ENCODE data around the gene DMBT1. TPM values are rescaled to one million over a fixed set of nuclear protein-coding genes. Genes with fewer than 3 reads are reported as not detected.

The DMBT1 gene
- total and polyA plus RNA-seq, 2 of the 4 experiments (the other 2 are of a cell fraction) = under 0.01 TPM; not detected in 1

DNA sequence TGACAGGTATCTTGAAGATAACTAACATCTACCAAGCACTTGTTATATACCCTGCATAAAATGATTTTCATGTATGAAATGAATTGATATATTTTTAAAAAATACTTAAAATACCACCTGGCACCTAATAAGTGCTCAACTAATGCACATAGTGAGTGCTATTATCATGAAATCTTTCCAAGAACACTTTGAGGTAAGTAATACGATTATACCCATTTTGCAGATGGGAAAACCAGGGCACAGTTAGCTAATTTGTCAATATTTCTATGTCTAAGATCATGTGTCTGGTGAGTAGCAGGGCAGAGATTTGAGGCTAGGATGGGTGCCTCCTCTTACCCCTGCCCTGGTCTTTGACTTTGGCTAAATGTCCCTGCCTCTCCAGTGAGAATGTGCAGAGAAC is 6.1 kb downstream of the DMBT1 start:
- Histone ChIP-seq H2BK20ac (ENCODE audit: low read depth, low read length) (no peak overlapping the region), H3K23ac (ENCODE audit: low read depth, low read length) (no peak overlapping the region), H3K36me3 (ENCODE audit: control insufficient read depth, insufficient read depth, low read length) (no peaks in the 10 kb centered on the region), H2BK5ac (ENCODE audit: low read depth, low read length, poor library complexity, severe bottlenecking) (no peak overlapping the region), H3K14ac (replicated peaks; ENCODE audit: low read depth, low read length) (no peak overlapping the region), H2BK15ac (ENCODE audit: low read depth, low read length) (no peak overlapping the region), H3K27ac (ENCODE audit: insufficient read depth, low read length) (no peak overlapping the region), H3K27me3 (ENCODE audit: control insufficient read depth, insufficient read depth, low read length) (peaks cover 15% of the 10 kb centered on the region), H3K79me1 (ENCODE audit: low read depth in 1 of 2, low read length in 2 of 2) (no peaks in the 10 kb centered on the region), H2BK120ac (ENCODE audit: low read depth, low read length) (no peak overlapping the region), H3K56ac (ENCODE audit: extremely low read depth, insufficient read depth, low read length) (no peak overlapping the region), H3K9ac (ENCODE audit: low read depth, low read length) (no peak overlapping the region), H4K91ac (ENCODE audit: insufficient read depth, low read depth, low read length) (no peak overlapping the region), H3K18ac (ENCODE audit: low read depth, low read length) (no peak overlapping the region), H2AK9ac (replicated peaks; ENCODE audit: low read depth, low read length, poor library complexity) (no peak overlapping the region), H4K20me1 (ENCODE audit: insufficient read depth, low read length) (no peaks in the 10 kb centered on the region), H2AFZ (replicated peaks; ENCODE audit: low read length, poor library complexity) (no peak overlapping the region), H3K4me2 (ENCODE audit: low read depth, low read length) (no peak overlapping the region), H3K9me3 (ENCODE audit: control insufficient read depth, insufficient read depth, low read length) (no peaks in the 10 kb centered on the region), H3K4ac (ENCODE audit: low read depth, low read length) (no peak overlapping the region), H3K9me1 (ENCODE audit: insufficient read depth, low read length) (no peaks in the 10 kb centered on the region), H2AK5ac (ENCODE audit: low read depth, low read length) (no peak overlapping the region), H3K4me3 (ENCODE audit: insufficient read depth, low read depth, low read length) (no peak overlapping the region), H3K4me1 (ENCODE audit: control insufficient read depth, insufficient read depth, low read length) (no peaks in the 10 kb centered on the region), H4K8ac (ENCODE audit: low read depth in 2 of 2, low read length in 2 of 2) (no peak overlapping the region), H4K5ac (ENCODE audit: low read depth, low read length) (no peak overlapping the region)
- ChIA-PET POLR2A (ENCODE audit: unreplicated experiment) (no interaction called here), CTCF (interaction anchor here (0.6 to 1.8 kb wide), 5 partner anchors 111 to 284 kb away, joined by 4 to 14 read pairs (median 7); partner anchors contain the start of gene ARMS2)
- ATAC-seq (ENCODE audit: low read depth) (no peak), DNase-seq (no peak)
- intact Hi-C loops (cut with micrococcal nuclease) (loop anchor here (10.0 kb wide), 3 partner anchors 138 to 1622 kb away; no protein-coding TSS in a partner anchor), in situ Hi-C loops (cut with MboI; ENCODE audit: low sequenced_read_pairs) (loop anchor here (5.0 to 10.0 kb wide), 2 partner anchors 112 to 269 kb away; partner anchors contain the start of gene ARMS2), dilution Hi-C loops (cut with HindIII; ENCODE audit: low sequenced_read_pairs, unreplicated experiment) (no loop called here)
- TF ChIP-seq CHD1 (IDR thresholded peaks at IDR 0.05; ENCODE audit: low read depth, low read length) = no peak
- no peak for TF ChIP-seq MXI1 (IDR thresholded peaks at IDR 0.05; ENCODE audit: borderline replicate concordance, low read depth, low read length)
- TF ChIP-seq RFX5 (IDR thresholded peaks at IDR 0.05; ENCODE audit: low read depth, low read length) = no peak
- TF ChIP-seq CEBPB (IDR thresholded peaks at IDR 0.05; ENCODE audit: low read depth, low read length) = no peak
- TF ChIP-seq, protein P1, sequence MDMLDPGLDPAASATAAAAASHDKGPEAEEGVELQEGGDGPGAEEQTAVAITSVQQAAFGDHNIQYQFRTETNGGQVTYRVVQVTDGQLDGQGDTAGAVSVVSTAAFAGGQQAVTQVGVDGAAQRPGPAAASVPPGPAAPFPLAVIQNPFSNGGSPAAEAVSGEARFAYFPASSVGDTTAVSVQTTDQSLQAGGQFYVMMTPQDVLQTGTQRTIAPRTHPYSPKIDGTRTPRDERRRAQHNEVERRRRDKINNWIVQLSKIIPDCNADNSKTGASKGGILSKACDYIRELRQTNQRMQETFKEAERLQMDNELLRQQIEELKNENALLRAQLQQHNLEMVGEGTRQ (IDR thresholded peaks at IDR 0.05; ENCODE audit: low read depth, low read length) = no peak
- no peak for TF ChIP-seq MAFK (IDR thresholded peaks at IDR 0.05; ENCODE audit: low read depth, low read length)
- TF ChIP-seq RAD21 (IDR thresholded peaks at IDR 0.05; ENCODE audit: low read length) = no peak
- TF ChIP-seq MAZ (IDR thresholded peaks at IDR 0.05; ENCODE audit: borderline replicate concordance, low read depth, low read length) = no peak
- no peak for TF ChIP-seq NFE2L2 (IDR thresholded peaks at IDR 0.05; ENCODE audit: low read depth, low read length)
- no peak for TF ChIP-seq FOS (IDR thresholded peaks at IDR 0.05; ENCODE audit: low read depth, low read length)
- no TSS peak for BruUV-seq (replicated peaks)
- WGBS, 2 experiments (ENCODE audit: extremely low coverage in 2 of 2, insufficient read length in 1 of 2) = no CpG with 5 or more reads among the region's 1 CpG

All from IMR-90 (cell line).